Left hindlimb (tissue), 1 donor: ENCODE measurements around the gene SLC38A3.
A peak's percentile ranks its signal among the peaks of the same experiment; 100 is the strongest.

Experiments used
- DNase-seq: peaks from one replicate; pipeline ENCODE4 v3.0.0-alpha.2; 2018

SLC38A3 gene

DNA sequence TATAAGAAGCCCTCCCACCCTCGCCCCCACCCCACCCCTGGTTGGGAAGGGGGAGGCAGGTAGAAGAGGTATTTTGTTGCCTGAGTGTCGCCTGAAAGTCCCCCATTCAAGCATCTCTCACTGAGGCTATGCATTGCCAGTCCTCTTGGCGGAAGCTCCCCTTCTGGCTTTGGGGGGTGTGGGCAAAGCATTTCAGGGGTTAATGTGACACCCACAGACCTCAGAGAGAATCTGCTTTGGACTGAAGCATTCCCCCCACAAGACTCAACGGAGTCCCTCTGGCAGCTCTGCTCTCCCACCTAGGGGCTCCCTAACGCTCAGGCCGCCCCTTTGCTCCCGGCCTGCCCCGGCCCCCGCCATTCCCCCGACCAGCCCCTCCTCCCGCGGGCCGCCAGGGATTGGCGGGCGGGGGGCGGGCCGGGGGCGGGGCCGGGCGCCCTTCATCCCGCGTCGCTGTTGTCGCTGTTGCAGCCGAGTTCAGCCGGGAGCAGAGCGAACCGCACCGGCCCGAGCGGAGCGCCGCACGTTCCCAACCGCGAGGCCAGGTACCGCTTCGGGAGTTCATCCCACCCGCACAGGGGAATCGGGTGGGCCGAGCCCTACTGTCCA lies at the start of gene SLC38A3:
Gene SLC38A3 (plus strand): TSS at position 468 of the 609 bp plus-strand sequence. CDS start 8,929 bp downstream, outside the sequence.
- DNase-seq = no peak

GRCh38 chr3:50155491-50155878 lies 49.6 kb upstream of the SLC38A3 start:
- DNase-seq = no peak

GRCh38 chr3:50155891-50156290 lies 49.2 kb upstream of the SLC38A3 start:
- DNase-seq = no peak

DNA sequence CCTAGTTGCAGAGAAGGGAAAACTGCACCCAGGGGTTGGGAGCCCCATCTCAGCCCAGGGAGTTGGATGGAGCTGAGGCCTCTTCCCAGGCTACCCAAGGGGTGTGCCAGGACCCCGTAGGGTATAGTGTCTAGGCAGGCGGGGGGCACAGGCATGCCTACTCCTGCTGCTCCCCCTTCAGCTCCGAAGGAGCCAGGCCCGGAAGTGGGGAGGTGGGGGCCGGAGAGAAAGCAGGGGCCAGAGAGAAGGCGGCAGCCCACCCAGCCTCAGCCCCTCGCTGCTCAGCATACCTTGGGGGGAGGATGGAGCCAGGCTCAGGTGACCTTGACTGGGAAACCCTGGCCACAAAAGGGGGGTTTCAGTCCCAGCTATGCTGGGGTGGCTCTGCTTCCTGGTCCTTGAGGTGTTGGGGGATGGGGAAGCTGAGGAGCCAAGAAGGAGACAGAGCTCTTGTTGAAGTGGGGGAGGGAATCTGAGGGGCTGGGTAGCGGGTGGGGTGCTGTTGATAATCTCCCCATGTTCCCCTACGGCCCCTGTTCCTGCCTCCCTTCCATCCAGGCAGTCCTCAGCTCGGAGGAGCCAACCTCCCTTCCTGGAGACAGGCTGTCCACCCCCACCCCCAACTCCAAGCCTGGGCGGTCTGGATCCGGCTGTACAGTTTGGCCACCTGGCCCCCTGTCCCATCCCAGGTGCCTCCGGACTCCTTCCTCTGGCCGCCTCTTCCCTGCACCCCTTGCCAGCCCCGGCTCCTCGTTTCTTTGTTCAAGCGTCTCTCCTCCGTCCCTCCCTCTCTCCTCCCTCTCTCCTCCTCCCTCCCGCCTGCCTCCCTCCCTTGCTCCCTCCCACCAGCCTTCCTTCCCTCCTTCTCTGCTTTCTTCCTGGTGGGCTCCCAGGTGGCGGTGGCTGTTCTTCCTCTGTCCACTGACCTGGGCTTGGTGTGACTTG lies 48.2 kb upstream of the SLC38A3 start:
- peak; percentile 78 for DNase-seq

DNA sequence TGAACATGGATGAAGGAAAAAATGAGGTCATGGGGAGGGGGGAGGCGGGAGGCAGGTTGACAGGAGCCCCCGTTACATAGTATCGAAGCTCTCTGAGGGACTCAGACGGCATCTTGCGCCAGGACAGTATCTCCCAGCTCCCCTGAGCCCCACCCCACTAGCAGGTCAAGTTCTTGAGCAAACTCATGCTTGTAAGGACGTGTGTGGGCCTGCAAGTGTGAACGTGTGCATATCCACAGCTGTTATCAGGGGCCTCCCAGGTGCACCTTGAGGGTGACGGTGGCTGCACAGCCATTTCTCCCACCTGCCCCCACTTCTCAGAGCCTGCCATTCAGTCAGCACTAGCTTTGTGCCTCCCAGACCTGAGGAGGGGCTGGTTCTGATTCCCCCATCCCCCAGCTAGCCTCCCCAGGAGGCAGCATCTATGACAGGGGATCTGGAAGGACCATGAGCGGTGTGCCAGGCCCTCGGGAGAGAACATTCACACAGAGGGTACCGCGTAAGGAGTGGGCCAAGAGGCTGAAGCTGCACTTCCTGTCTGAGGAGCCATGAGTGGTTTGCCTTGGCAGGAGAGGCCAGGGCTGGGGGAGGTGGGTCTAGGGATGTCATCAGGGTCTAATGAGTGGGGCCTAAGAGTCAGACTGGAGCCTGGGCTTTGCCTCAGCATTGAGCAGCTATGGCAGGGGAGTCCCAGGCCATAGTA lies 47.1 kb upstream of the SLC38A3 start:
- no peak for DNase-seq

- no peak for DNase-seq
Observed at GRCh38 chr3:50158530-50159146, 46.4 kb upstream of the SLC38A3 start.

GRCh38 chr3:50160561-50160983 lies 44.5 kb upstream of the SLC38A3 start:
- no peak for DNase-seq

DNA sequence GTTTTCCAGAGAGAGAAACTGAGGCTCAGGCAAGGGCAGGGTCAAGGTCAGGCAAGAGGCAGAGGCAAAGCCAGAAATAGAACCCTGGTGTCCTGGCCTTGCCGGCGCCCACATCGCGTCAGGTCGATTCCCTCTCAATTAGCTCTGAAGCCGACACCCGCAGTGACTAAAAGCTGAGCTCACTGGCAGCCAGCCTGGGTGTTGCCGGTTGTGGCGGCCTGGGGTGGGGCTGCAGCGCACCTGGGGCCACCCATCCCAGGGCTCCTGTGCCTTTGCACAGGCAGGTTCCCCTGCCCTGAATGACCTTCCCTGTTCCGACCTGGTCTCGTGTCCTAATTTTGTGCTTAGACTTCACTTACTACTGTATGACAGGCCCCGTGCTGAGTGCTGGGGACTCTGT lies 43.8 kb upstream of the SLC38A3 start:
- no peak for DNase-seq

DNA sequence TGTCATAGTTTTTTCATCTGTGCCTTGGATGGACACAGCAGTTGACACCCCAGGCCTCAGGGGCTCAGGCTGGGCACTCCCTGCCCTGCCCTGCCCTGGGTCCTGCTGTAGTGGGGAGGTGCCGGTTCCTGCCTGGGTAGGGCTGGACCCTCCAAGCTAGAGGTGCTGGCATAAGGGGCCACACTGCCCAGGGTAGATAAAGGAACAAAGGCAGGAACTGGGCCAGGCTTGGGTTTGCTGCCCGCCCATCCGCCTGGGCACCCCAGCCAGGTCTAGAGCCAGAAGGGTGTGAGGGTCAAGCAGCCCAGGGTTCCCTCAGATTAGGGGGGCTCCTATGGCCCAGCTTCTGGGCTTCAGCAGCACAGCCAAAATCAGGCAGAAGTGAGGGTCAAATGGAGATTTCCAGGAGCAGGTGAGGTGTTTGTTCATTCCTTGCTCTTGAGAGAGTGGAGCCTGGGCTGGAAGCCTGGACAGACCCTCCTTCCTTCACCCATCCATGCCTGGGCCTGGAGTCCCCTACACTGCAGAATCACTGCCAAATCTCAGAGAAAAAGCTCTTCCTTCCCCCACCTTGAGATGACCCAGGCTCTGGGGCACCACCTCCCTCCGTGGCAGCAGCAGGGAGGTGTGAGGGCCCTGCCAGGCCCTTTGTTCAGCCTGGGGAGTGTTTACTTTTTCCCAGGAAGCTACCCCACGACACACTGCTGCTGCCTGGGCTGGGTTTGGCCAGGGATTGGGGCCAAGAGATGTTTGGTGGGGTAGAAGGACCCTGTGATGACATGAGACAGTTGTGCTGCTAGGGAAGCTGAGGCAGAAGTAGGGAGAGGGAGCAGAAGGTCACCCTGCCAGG lies 42.8 kb upstream of the SLC38A3 start:
- DNase-seq = no peak

GRCh38 chr3:50163572-50164455 lies 41.3 kb upstream of the SLC38A3 start:
- peak; percentile 91 for DNase-seq

DNA sequence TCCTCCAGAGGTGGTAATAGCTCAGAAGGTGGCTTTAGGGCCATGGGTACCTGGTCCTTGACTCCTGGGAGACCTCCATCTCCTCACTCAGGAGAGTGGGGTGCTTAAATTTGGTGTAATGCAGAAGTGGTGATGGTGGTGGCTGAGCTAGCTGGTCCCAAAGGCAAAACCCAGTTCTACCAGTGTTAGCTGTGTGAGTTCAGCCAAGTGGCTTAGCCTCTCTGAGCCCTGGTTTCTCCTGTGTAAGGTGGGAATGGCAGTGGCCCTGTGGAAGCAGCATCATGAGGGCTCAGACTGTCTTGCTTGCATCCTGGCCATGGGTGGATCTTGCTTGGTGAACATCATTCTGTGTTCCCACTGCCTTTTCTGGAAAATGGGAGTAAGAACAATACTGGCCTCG lies 40.6 kb upstream of the SLC38A3 start:
- DNase-seq = no peak

- peak; percentile 71 for DNase-seq
Observed at GRCh38 chr3:50164984-50165909, 39.8 kb upstream of the SLC38A3 start.

- peak; percentile 73 for DNase-seq
Observed at GRCh38 chr3:50165910-50166538, 39.0 kb upstream of the SLC38A3 start.

GRCh38 chr3:50166620-50167019 lies 38.5 kb upstream of the SLC38A3 start:
- DNase-seq = no peak

GRCh38 chr3:50167069-50167840 lies 37.8 kb upstream of the SLC38A3 start:
- DNase-seq = no peak

DNA sequence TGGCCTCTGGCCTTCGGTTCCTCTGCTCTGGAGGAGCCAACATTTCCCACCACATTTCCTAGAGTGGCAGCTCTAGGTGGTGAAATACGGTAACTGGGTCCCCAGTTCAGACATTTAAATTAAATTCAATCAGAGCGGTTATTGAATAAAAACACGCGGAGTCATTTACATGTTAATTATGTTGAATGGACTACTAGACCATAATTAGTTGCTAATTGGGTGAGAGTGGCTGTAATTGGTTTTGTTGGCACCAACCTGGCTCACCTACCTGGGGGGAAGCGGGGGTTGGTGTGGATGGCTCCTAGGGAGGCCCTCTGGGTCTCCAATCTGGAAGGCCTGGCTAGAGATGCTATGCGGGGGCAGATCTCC lies 37.2 kb upstream of the SLC38A3 start:
- DNase-seq = no peak

DNA sequence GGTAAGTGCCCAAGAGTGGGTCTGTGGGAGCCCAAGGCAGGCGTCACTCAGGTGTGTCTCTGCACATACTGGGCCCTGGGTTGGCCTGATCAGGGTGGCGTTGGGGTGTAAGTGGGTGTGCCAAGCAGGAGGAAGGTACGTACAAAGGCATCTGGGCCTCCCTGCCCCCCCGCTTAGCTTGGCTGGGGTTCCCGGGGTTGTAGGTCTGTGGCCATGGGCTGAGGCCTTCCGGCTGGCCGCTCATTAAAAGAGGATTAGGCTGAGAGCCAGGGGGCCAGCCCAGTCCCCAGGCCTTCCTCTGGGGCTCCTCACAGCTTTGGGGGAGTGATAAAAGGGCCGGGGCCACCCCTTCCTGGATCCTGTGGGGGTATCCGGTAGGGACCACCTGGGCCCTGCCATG lies 36.7 kb upstream of the SLC38A3 start:
- DNase-seq = no peak

DNA sequence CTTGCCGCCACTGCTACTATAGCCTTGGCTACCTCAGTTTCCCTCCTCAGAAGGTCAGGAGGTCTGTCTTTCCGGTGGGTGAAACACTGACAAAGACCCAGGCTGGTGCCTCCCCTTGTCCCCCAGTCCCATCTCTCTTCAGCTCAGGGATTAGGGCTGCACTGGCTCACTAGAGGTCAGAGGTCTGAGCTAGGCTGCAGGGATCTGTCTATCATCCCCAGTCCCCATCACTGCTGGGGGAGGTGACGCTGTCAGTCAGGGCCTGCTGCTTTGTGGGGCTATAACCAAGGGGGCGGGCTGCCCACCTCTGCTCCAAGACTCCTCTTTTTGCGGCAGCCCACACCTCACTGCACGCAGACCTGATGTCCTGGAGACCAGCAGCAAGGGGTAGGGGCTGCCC lies 36.3 kb upstream of the SLC38A3 start:
- no peak for DNase-seq
